Activated naive CD4-positive, alpha-beta T cell treated with anti-CD3 and anti-CD28 coated beads, Interleukin-2, amount 50 U/mL, for 72 hours (primary cell): ENCODE results near the gene STAT1. TPM values are rescaled to one million over a fixed set of nuclear protein-coding genes. Genes with fewer than 3 reads are reported as not detected.
"Not testable (repeated sequence)": the region's sequence is repeated elsewhere in the genome, so short reads cannot be mapped to it uniquely, and the experiment has no call there.

ENCODE experiments used
- ATAC-seq, 2 donors: fragments of 150-1000 bp; cut with Tn5 transposase; 2 replicates each; pipeline ENCODE4 v1.10.0; 2021; ENCODE audit warnings: mild to moderate bottlenecking in 2 of 2, moderate library complexity in 2 of 2
- DNase-seq, 2 donors: peaks; one replicate each; pipeline ENCODE4 v3.0.0; 2021 to 2022; ENCODE audit warnings: low spot score in 2 of 2
- H3K27ac Mint-ChIP-seq, 2 donors: one replicate each; pipeline ENCODE4 v1.8.0; 2022; ENCODE audit warnings: mild to moderate bottlenecking in 2 of 2, mixed read lengths in 2 of 2
- H3K36me3 Mint-ChIP-seq, 2 donors: one replicate each; pipeline ENCODE4 v1.8.0; 2022; ENCODE audit warnings: mixed read lengths in 2 of 2
- H3K9me3 Mint-ChIP-seq, 2 donors: one replicate each; pipeline ENCODE4 v1.8.0; 2022; ENCODE audit warnings: mixed read lengths in 2 of 2
- total RNA-seq, 2 donors: library from RNA; stranded (reverse); gene quantifications; one replicate each; pipeline ENCODE4 v1.2.3, GENCODE V29; 2022

Gene STAT1
- total RNA-seq, 2 donors from 2014 or later = 230 to 510 TPM

DNA sequence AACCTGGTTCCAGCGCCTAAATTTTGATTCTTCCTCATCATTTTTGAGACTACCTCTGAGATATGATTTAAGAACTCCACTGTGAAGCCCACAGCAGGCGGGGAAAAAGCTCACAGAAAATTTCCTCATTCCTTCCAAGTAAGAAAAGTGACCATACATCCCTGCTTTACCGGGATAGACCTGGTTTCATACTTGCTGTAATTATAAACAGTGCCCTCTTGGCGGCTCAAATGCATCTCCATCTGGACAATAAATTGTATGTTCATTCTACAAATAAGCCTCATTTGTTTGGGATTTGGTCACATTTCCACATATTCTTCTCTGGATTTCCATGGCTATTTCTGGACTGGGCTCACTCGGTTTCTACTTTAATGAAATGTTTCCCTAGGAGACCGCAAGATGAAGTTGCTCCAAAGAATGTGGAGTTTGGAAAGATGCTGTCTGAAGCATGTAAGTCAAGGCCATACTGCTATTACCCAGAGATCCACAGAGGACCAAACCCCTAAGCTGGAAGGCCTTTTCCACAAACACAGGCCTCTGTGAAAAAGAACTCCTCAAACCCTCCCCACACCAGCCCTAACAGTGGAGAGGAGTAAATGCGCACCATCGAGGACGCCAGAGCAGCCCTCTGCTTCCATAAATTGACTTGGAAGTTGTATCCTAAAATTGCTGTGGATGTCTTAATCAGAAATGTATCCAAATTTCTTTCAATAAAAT is 13.9 kb downstream of the STAT1 start:
- peaks cover 71 to 96% of the 10 kb centered on the region in 2 donors for H3K36me3 Mint-ChIP-seq
- DNase-seq (no peak), ATAC-seq (no peak)
- peak overlapping the region; percentile 12 to 55 for H3K27ac Mint-ChIP-seq
- H3K9me3 Mint-ChIP-seq = peaks cover 14 to 20% of the 10 kb centered on the region in 2 donors

DNA sequence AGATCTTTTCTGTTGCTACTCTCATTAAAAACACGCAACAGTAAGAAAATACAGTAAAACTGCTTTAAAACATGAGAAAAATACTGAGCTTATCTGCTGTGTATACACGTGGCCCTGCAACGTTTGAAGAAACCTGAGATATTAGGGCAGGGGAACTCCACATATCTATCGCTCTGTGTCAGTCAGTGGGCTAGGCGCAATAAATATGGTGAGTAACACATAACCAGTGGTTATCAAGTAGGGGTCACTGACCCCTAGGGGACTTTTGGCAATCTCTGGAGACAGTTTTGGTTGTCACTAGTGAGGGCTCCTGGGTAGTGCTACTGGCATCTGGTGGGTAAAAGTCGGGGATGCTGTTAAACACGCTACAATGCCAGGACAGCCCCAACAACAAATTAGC is 14.9 kb downstream of the STAT1 start:
- DNase-seq = no peak
- no peak for ATAC-seq
- Mint-ChIP-seq H3K27ac (peak overlapping the region; percentile 9 to 69), H3K9me3 (peaks cover 14 to 16% of the 10 kb centered on the region in 2 donors), H3K36me3 (peaks cover 68 to 96% of the 10 kb centered on the region in 2 donors)

DNA sequence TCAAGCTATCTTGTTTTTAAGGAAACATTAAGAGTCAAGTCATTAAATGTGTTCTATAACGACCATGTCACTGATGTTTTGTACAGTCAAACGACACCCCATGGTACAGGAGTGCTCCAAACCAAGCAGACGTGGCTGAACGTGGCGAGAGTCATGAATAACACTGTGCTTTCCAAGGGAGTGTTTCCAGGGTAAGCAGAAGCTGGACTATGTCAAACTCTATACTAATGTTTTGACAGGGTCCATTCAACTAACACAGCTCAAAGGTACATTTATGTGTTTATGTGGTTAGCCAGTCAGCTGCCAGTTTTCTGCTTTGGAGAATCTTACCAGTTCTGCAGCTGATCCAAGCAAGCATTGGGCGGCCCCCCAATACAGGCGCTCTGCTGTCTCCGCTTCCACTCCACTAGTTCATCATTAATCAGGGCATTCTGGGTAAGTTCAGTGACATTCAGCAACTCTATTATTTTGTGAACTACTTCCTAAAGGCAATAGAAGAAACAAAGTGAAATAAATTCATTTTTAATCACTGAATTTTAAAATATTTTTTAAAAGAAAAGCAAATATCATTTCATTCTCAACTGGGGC is 16.4 kb downstream of the STAT1 start:
- peaks cover 64 to 95% of the 10 kb centered on the region in 2 donors for H3K36me3 Mint-ChIP-seq
- DNase-seq (no peak), ATAC-seq (peak; percentile 21 to 24)
- peaks cover 14 to 16% of the 10 kb centered on the region in 2 donors for H3K9me3 Mint-ChIP-seq
- H3K27ac Mint-ChIP-seq = peak overlapping the region; percentile 80 to 98

DNA sequence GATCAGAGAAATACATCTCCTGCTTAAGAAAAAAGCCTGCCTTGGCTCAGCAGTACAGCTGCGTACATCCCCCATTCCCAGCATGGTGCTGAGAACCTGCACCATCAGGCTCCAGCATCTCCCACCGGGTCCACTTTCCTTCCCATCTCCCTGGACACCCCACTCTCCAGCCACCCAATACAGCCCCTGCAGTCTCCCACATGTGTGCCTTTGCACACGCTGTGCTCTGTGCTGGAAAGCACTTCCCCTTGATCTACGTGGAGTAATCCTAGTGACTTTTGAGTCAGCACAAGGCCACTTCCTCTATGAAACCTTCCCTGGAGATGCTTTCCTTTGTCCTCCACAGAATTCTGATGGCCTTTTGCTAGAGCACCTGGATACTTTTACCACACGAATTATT is 17.0 kb downstream of the STAT1 start:
- no peak for DNase-seq
- peak overlapping the region; percentile 80 to 98 for H3K27ac Mint-ChIP-seq
- ATAC-seq = peak in 1 of 2 donors; percentile 69
- peaks cover 58 to 93% of the 10 kb centered on the region in 2 donors for H3K36me3 Mint-ChIP-seq
- H3K9me3 Mint-ChIP-seq = peaks cover 14 to 16% of the 10 kb centered on the region in 2 donors

DNA sequence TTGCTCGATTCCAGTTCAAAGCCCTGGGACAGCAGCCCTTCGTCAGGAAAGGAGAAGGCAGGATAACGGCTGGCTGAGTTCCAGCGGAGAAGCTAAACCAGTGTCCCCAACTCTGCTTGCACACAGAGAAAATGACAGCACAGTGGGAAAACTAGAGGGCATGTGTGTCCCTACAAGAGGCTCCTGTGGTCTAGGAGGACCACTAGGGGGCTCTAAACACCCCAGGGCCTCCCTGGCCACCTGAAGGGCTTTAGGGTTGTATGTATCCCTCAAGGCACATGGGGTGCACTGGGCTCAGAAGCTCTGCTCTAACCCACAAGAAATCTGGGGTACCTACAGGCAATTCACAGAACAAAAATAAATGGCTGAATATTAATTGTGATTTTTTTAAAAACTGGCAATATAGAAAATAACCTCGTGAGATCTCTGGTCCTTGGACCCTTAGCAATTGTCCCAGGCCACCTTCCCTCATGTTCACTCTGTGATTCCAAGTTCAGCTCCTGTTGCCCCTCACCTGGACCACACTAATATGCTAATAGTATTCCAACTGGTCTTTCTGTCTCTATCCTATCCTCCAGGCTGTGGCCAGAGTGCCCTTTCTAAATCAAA is 17.5 kb downstream of the STAT1 start:
- ATAC-seq (peak in 1 of 2 donors; percentile 29), DNase-seq (no peak)
- Mint-ChIP-seq H3K9me3 (peaks cover 14 to 16% of the 10 kb centered on the region in 2 donors), H3K36me3 (peaks cover 57 to 90% of the 10 kb centered on the region in 2 donors), H3K27ac (peak overlapping the region; percentile 80 to 98)

DNA sequence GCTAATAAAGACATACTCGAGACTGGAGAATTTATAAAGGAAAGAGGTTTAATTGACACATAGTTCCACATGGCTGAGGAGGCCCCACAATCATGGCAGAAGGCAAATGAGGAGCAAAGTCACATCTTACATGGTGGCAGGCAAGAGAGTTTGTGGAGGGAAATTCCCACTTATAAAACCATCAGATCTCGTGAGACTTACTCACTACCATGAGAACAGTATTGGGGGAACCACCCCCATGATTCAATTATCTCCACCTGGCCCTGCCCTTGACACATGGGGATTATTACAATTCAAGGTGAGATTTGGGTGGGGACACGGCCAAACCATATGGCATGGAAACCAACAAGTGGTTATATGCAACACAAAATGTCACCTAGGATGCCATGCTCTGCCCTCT is 18.7 kb downstream of the STAT1 start:
- Mint-ChIP-seq H3K9me3 (peaks cover 14 to 16% of the 10 kb centered on the region in 2 donors), H3K27ac (peak overlapping the region; percentile 80 to 86), H3K36me3 (peaks cover 61 to 89% of the 10 kb centered on the region in 2 donors)
- ATAC-seq = peak; percentile 3 to 63
- not testable (repeated sequence) for DNase-seq

GRCh38 chr2:190994148-190994547 is 19.8 kb downstream of the STAT1 start:
- no peak for ATAC-seq
- no peak for DNase-seq
- peaks cover 56 to 87% of the 10 kb centered on the region in 2 donors for H3K36me3 Mint-ChIP-seq
- peaks cover 14 to 16% of the 10 kb centered on the region in 2 donors for H3K9me3 Mint-ChIP-seq
- H3K27ac Mint-ChIP-seq = peak overlapping the region; percentile 46 to 62

DNA sequence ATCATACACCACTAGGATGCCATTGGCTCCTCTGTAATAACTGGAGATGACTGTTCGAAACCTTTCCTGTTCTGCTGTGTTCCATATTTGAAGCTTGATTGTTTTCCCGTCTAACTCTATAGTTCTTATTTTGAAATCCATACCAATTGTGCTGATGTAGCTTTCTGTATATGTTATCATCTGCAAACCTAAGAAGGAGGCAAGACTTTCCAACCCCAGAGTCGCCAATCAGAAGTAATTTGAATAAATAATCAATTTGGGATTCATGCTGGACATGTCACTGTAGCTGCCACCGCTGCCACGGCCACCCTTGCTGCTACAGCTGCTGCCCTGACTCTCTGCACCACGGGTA is 20.7 kb downstream of the STAT1 start:
- peak overlapping the region; percentile 22 to 37 for H3K27ac Mint-ChIP-seq
- peaks cover 14 to 16% of the 10 kb centered on the region in 2 donors for H3K9me3 Mint-ChIP-seq
- peaks cover 54 to 91% of the 10 kb centered on the region in 2 donors for H3K36me3 Mint-ChIP-seq
- DNase-seq = no peak
- ATAC-seq = no peak

DNA sequence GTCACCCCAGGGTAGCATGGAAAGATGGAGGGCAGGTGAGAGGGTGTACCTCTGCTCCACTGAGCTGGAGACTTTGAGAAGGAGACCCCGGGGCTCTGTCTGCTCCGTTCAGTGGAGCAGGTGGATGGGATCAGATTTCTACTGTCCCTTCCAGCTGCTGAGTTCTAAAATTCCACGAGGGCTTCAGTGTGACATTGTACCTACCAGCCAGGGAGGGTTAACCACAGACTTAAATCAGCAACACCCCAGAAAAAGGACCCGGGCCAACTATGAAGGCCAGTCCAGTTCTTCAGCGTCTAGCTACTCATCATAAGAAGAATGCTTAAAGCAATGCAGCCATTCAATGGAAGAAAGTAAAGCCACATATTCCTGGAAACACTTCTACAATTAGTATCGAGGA is 23.8 kb downstream of the STAT1 start:
- Mint-ChIP-seq H3K9me3 (peaks cover 0 to 3% of the 10 kb centered on the region in 2 donors), H3K27ac (peak overlapping the region in 1 of 2 donors; percentile 88), H3K36me3 (peaks cover 48 to 84% of the 10 kb centered on the region in 2 donors)
- no peak for ATAC-seq
- DNase-seq = no peak

GRCh38 chr2:190988910-190989309 is 25.1 kb downstream of the STAT1 start:
- no peak for ATAC-seq
- Mint-ChIP-seq H3K27ac (no peak overlapping the region), H3K36me3 (peaks cover 46 to 84% of the 10 kb centered on the region in 2 donors), H3K9me3 (no peaks in the 10 kb centered on the region)
- no peak for DNase-seq

DNA sequence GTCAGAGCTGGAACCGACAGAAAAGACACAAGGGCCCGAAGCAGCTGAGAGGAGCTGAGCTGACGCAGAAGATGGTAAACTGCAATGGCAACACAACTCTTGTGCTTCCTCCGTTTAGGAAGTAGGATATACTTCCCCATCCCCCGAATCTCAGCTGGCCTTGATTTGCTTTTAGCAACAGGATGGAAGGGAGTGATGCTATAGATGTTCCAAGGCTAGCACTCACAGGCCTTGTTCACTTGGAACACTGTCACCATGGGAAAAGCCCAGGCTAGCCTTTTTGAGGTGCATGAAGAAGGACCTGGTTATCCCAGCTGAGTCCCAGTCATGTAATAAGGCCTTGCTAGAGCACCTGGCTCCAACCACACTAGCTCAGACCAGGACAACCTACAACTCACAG is 26.0 kb downstream of the STAT1 start:
- peak overlapping the region; percentile 12 to 79 for H3K27ac Mint-ChIP-seq

GRCh38 chr2:190987116-190987515 is 26.9 kb downstream of the STAT1 start:
- H3K27ac Mint-ChIP-seq = peak overlapping the region in 1 of 2 donors; percentile 81
- H3K36me3 Mint-ChIP-seq = peaks cover 51 to 84% of the 10 kb centered on the region in 2 donors
- ATAC-seq = no peak
- DNase-seq = no peak
- no peaks in the 10 kb centered on the region for H3K9me3 Mint-ChIP-seq

More for the DNA sequence above, 26.0 kb downstream of the STAT1 start:
- DNase-seq (no peak), ATAC-seq (no peak)
- Mint-ChIP-seq H3K9me3 (no peaks in the 10 kb centered on the region), H3K36me3 (peaks cover 43 to 82% of the 10 kb centered on the region in 2 donors)

DNA sequence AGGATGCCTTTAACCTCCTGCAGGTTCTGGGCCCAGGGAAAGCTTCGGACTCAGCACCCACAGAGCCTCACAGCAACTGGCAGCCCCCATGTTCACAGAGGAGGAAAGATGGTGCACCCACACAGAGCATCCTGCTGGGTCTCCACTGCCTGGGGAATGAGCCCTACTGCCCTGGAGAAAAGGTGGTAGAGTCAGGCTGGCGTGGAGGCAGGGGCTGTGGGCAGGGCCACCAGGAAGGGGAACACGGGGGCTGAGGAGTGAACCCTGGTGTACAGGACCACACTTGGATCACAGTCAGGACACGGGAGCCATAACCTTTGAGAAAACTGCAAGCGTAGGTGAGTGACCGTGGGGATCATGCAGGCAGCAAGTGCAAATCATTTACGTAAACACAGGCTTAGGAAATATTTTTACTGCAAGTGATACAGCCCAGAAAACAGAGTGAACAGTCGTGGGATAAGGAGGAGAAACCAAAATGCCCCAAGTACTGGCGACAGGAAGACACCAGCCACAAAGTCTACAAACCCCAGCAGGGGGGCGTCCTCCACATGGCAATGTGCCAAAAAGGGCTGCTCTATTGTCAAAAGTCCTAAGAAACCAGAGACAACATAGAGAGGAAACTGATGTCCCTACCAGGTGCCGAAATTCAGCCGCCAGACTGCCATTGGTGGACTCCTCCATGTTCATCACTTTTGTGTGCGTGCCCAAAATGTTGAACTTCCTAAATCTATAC is 27.6 kb downstream of the STAT1 start:
- ATAC-seq = no peak
- H3K27ac Mint-ChIP-seq = peak overlapping the region; percentile 62 to 85

DNA sequence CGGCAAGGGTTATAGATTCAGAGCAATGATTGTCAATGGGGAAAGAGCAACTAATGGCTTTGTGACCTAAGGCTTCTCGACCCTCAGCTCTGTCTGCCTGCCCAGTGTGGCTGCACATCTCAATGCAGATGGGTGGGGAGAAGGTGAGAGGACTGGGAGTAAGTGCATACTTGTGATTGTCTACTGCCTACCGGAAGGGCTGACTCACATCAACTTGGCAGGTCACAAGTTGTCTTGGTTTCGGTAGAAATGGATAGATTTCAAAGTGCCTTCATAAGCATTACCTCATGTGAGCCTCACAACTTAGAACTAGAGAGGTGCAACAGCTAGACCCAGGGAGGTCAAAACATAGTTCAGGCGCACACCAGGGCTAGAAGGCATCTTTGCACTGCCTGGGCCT is 29.4 kb downstream of the STAT1 start:
- Mint-ChIP-seq H3K27ac (peak overlapping the region; percentile 12 to 55), H3K36me3 (peaks cover 54 to 87% of the 10 kb centered on the region in 2 donors), H3K9me3 (no peaks in the 10 kb centered on the region)
- ATAC-seq (peak; percentile 81 to 83), DNase-seq (no peak)

More for the DNA sequence above, 27.6 kb downstream of the STAT1 start:
- no peaks in the 10 kb centered on the region for H3K9me3 Mint-ChIP-seq
- no peak for DNase-seq
- peaks cover 56 to 87% of the 10 kb centered on the region in 2 donors for H3K36me3 Mint-ChIP-seq

- Mint-ChIP-seq H3K27ac (peak overlapping the region; percentile 20 to 93), H3K9me3 (no peaks in the 10 kb centered on the region), H3K36me3 (peaks cover 68 to 90% of the 10 kb centered on the region in 2 donors)
- ATAC-seq = no peak
- no peak for DNase-seq
These were observed 31.5 kb downstream of the STAT1 start for GRCh38 chr2:190982262-190983034.

- Mint-ChIP-seq H3K9me3 (no peaks in the 10 kb centered on the region), H3K27ac (peak overlapping the region; percentile 20 to 93), H3K36me3 (peaks cover 65 to 91% of the 10 kb centered on the region in 2 donors)
- no peak for DNase-seq
- no peak for ATAC-seq
These were observed 32.2 kb downstream of the STAT1 start for GRCh38 chr2:190981733-190982132.
